Natural killer cell (primary cell): ENCODE data around the gene AHRR. TPM values are rescaled to one million over a fixed set of nuclear protein-coding genes. Genes with fewer than 3 reads are reported as not detected.

Experiments
- ATAC-seq, 3 donors: fragments of 150-1000 bp in 2 of 3; fragments of 200-7000 bp in 1 of 3; cut with Tn5 transposase; 1 replicate in 1 of 3; 2 replicates in 2 of 3; pipeline ENCODE4 v1.10.0; 2021; ENCODE audit warnings: mild to moderate bottlenecking in 2 of 3, moderate library complexity in 2 of 3
- DNase-seq, 2 donors: peaks; one replicate each; pipeline versions ENCODE4 v3.0.0 to v3.0.0-alpha.2; 2013 to 2021; ENCODE audit warnings: mixed read lengths in 1 of 2
- H3K27ac ChIP-seq: one replicate; pipeline ENCODE4 v1.5.1; 2013; ENCODE audit warnings: mild to moderate bottlenecking, low read length
- H3K27me3 ChIP-seq: one replicate; pipeline ENCODE4 v1.6.1; 2013; ENCODE audit warnings: low read length; ENCODE audit not compliant: control insufficient read depth, insufficient read depth
- H3K36me3 ChIP-seq: one replicate; pipeline ENCODE4 v1.6.1; 2013; ENCODE audit warnings: low read length; ENCODE audit not compliant: control insufficient read depth, insufficient read depth
- H3K4me1 ChIP-seq: one replicate; pipeline ENCODE4 v1.6.1; 2013; ENCODE audit warnings: low read length; ENCODE audit not compliant: control insufficient read depth, insufficient read depth
- H3K4me3 ChIP-seq: one replicate; pipeline ENCODE4 v1.5.1; 2013; ENCODE audit warnings: low read length
- H3K9me3 ChIP-seq: one replicate; pipeline ENCODE4 v1.6.1; 2013; ENCODE audit warnings: low read length; ENCODE audit not compliant: control insufficient read depth, insufficient read depth
- H3K27ac Mint-ChIP-seq, 2 donors: one replicate each; pipeline ENCODE4 v1.8.0; 2022; ENCODE audit warnings: mild to moderate bottlenecking in 2 of 2, mixed read lengths in 2 of 2, moderate library complexity in 1 of 2
- H3K27me3 Mint-ChIP-seq, 2 donors: one replicate each; pipeline ENCODE4 v1.8.0; 2022; ENCODE audit warnings: low read depth in 2 of 2, mixed read lengths in 2 of 2
- H3K36me3 Mint-ChIP-seq: one replicate; pipeline ENCODE4 v1.8.0; 2022; ENCODE audit warnings: mixed read lengths
- H3K4me1 Mint-ChIP-seq, 2 donors: one replicate each; pipeline ENCODE4 v1.8.0; 2022; ENCODE audit warnings: mixed read lengths in 2 of 2
- H3K4me3 Mint-ChIP-seq: one replicate; pipeline ENCODE4 v1.8.0; 2022; ENCODE audit warnings: mild to moderate bottlenecking, moderate library complexity, mixed read lengths
- H3K9me3 Mint-ChIP-seq, 2 donors: one replicate each; pipeline ENCODE4 v1.8.0; 2022; ENCODE audit warnings: mixed read lengths in 2 of 2
- WGBS: methylation state at CpG from one replicate; pipeline ENCODE4 v1.1.7; 2013; ENCODE audit warnings: missing lambda C conversion rate; ENCODE audit not compliant: insufficient coverage; 5-methylcytosine and 5-hydroxymethylcytosine counted together
- intact Hi-C: fragments of 100-400 bp; cut with micrococcal nuclease; formaldehyde crosslinking; loops from one replicate; pipeline ENCODE4 v1.14.2; 2022
- total RNA-seq, 4 donors: library from RNA; stranded (reverse); fragments of 120-200 nt in 1 of 4; gene quantifications; one replicate each; pipeline versions ENCODE4 v1.2.3 to v1.2.4, GENCODE V29; 2013 to 2022
- TF ChIP-seq, protein P1 (sequence below): fragments of 200-600 bp; IDR thresholded peaks from one replicate; pipeline ENCODE4 v1.8.0; 2022; ENCODE audit warnings: antibody characterized with exemption

Gene AHRR
- total RNA-seq, 3 donors from 2014 or later (not counting 1 experiment from before 2014, with no cell fraction given) = 0.88 to 1.4 (median 1.2) TPM

DNA sequence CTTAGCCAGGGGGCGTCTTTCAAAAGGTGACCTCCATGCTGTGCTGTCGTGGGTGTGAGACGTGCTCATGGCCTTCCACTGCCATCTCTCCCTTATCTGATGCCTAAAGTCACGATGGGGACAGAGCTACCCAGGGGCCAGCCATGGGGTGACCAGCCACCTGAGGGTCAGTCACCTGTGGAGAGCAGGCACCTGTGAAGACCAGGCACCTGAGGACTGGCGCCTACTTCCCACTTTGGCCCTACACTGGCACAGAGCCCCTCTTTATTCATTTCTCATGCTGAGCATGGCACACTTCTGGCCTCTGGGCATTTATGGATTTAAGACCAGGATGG, 115.1 kb downstream of the AHRR start:
- no peak overlapping the region for H3K4me3 Mint-ChIP-seq
- DNase-seq = no peak
- no peak for ATAC-seq
- intact Hi-C loops = no loop called here
- no peaks in the 10 kb centered on the region for H3K9me3 Mint-ChIP-seq
- Histone ChIP-seq H3K9me3 (no peaks in the 10 kb centered on the region), H3K27ac (no peak overlapping the region), H3K4me1 (no peaks in the 10 kb centered on the region), H3K27me3 (no peaks in the 10 kb centered on the region), H3K36me3 (no peaks in the 10 kb centered on the region), H3K4me3 (no peak overlapping the region)
- no peaks in the 10 kb centered on the region for H3K27me3 Mint-ChIP-seq
- no peaks in the 10 kb centered on the region for H3K4me1 Mint-ChIP-seq
- TF ChIP-seq, protein P1, sequence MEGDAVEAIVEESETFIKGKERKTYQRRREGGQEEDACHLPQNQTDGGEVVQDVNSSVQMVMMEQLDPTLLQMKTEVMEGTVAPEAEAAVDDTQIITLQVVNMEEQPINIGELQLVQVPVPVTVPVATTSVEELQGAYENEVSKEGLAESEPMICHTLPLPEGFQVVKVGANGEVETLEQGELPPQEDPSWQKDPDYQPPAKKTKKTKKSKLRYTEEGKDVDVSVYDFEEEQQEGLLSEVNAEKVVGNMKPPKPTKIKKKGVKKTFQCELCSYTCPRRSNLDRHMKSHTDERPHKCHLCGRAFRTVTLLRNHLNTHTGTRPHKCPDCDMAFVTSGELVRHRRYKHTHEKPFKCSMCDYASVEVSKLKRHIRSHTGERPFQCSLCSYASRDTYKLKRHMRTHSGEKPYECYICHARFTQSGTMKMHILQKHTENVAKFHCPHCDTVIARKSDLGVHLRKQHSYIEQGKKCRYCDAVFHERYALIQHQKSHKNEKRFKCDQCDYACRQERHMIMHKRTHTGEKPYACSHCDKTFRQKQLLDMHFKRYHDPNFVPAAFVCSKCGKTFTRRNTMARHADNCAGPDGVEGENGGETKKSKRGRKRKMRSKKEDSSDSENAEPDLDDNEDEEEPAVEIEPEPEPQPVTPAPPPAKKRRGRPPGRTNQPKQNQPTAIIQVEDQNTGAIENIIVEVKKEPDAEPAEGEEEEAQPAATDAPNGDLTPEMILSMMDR = no peak
- H3K27ac Mint-ChIP-seq = no peak overlapping the region
- 87% methylated on average over 5 of the region's 5 CpGs for WGBS
- no peaks in the 10 kb centered on the region for H3K36me3 Mint-ChIP-seq

DNA sequence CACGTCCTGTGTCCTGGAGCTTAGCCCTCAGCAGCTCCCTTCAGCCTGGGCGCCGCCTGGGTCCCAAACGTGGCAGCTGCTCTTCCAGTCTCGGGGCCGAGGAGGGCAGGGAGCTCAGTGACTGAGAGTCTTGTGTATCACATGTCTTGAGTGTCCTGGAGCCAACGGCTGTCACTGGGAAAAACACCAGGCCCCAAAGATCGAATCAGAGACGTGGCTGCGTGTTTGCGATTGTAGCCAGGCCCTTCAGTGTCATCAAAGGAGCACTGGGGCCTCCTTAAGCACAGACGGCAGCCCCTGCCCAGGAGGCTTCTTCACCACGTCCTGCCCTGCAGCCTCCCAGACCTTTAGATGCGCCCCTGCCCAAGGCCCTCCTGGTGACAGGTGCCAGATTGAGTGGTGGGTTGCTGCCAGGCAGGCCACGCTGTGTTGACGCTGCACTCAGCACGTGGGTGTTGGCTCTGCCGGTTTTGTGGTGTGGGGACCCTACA, 115.8 kb downstream of the AHRR start:
- ATAC-seq = no peak
- Mint-ChIP-seq H3K4me3 (no peak overlapping the region), H3K36me3 (no peaks in the 10 kb centered on the region), H3K27me3 (no peaks in the 10 kb centered on the region), H3K9me3 (no peaks in the 10 kb centered on the region), H3K27ac (no peak overlapping the region), H3K4me1 (peaks cover 2 to 3% of the 10 kb centered on the region in 2 donors)
- WGBS = 86% methylated on average over 18 of the region's 18 CpGs
- Histone ChIP-seq H3K27ac (no peak overlapping the region), H3K9me3 (no peaks in the 10 kb centered on the region), H3K27me3 (no peaks in the 10 kb centered on the region), H3K4me1 (peaks cover 5% of the 10 kb centered on the region), H3K4me3 (no peak overlapping the region), H3K36me3 (no peaks in the 10 kb centered on the region)
- DNase-seq = no peak
- intact Hi-C loops = no loop called here
- TF ChIP-seq, protein P1 = no peak

GRCh38 chr5:438481-438981, 117.0 kb downstream of the AHRR start:
- DNase-seq = no peak
- no peaks in the 10 kb centered on the region for H3K36me3 ChIP-seq

More at GRCh38 chr5:438481-438981, 117.0 kb downstream of the AHRR start:
- H3K4me3 ChIP-seq = no peak overlapping the region
- no peaks in the 10 kb centered on the region for H3K27me3 ChIP-seq
- H3K36me3 Mint-ChIP-seq = no peaks in the 10 kb centered on the region
- H3K27ac Mint-ChIP-seq = no peak overlapping the region
- no peaks in the 10 kb centered on the region for H3K9me3 ChIP-seq
- intact Hi-C loops = no loop called here
- peaks cover 6 to 8% of the 10 kb centered on the region in 2 donors for H3K4me1 Mint-ChIP-seq
- ATAC-seq = no peak
- H3K27ac ChIP-seq = no peak overlapping the region
- TF ChIP-seq, protein P1 = no peak
- H3K4me1 ChIP-seq = peaks cover 11% of the 10 kb centered on the region
- no peak overlapping the region for H3K4me3 Mint-ChIP-seq
- WGBS = 89% methylated on average over 14 of the region's 14 CpGs
- H3K9me3 Mint-ChIP-seq = no peaks in the 10 kb centered on the region
- H3K27me3 Mint-ChIP-seq = no peaks in the 10 kb centered on the region
